ENCODE measurements around the gene SCUBE3.

DNA sequence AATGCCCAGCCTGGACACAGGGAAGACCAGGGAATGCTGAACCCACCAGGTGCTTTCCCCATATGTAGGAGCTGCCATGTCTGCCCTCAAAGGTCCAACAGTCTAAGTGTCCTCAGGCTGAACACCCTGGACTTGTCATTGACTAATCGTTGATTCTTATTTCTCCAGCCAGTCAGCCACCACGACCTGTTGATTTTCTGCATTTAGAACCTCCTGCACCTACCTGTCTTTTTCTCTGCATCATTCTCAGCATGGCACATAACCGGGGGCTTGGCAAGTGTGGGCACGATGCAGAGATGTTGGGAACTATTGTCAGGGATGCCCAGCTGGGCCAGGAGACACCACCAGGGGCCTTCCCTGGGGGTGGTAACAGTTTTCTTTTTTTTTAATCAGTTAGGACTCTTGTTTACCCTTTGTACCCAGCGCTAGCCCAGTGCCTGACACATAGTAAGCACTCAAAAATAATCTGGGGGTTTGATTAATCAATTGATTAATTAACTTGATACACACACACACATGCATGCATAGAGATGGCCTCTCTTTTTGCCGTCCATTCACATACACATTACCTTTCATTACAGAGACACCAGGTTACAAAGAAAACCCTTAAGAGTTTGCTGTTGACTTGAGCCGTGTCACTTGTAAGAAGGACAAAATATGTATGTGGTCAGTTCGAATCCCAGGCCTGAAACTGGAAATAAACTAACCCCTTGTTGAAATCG, 29.0 kb upstream of the SCUBE3 start:
- TF ChIP-seq GATA3 (IDR thresholded peaks at IDR 0.05; ENCODE audit: low read depth, low read length) (no peak), GATA2 (IDR thresholded peaks at IDR 0.05; ENCODE audit: low read depth, low read length) (no peak)
